SH-SY5Y (cell line): Measurements from ENCODE around the gene GIGYF1.

Experiments used
- GATA2 ChIP-seq: IDR thresholded peaks from 2 replicates; pipeline ENCODE4 v1.6.1; 2011; ENCODE audit warnings: mild to moderate bottlenecking, low read depth, low read length
- GATA3 ChIP-seq: IDR thresholded peaks from 2 replicates; pipeline ENCODE4 v1.6.1; 2011; ENCODE audit warnings: low read depth, mild to moderate bottlenecking, low read length, moderate library complexity

GIGYF1 gene

GRCh38 chr7:100681491-100682227 lies 12.4 kb downstream of the GIGYF1 start:
- no peak for TF ChIP-seq GATA2
- no peak for TF ChIP-seq GATA3

DNA sequence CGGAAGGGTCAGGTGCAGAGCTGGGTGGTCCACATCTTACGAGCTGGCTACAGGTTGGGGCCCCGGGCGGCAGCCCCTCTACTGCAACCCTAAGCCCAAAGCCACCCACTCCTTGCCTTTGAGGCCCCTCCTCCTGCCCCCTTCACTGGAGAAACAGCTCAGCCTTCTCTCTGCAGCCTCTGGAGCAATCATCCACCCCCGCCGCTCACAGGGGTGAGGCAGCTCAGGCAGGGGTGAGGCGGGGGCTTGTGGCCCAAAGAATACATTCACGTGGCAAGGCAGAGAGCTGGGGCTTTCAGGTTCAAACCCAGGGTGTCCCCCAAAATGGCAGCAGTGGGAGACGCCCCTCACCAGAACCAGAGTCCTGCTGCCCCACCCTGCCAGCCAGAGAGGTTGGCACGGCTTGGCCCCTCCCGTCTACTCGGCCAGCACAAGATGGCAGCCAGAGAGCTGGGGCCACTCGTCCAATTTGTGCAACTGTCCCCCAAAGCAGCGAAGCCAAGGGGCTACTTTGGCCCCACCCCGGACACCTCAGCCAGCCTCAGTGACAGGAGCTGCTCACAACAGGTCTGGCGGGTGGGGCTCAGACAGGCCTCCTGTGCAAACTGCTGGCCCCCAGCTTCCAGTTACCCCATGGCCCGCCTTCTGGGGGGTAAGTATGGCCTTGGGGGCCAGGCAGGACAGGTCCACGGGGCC lies 13.3 kb downstream of the GIGYF1 start:
- TF ChIP-seq GATA3 (no peak), GATA2 (no peak)

- TF ChIP-seq GATA2 = no peak
- no peak for TF ChIP-seq GATA3
Measured at GRCh38 chr7:100679927-100680575, 14.0 kb downstream of the GIGYF1 start.

GRCh38 chr7:100679129-100679926 lies 14.7 kb downstream of the GIGYF1 start:
- TF ChIP-seq GATA2 (no peak), GATA3 (no peak)

GRCh38 chr7:100678291-100678984 lies 15.6 kb downstream of the GIGYF1 start:
- TF ChIP-seq GATA2 (no peak), GATA3 (no peak)

- TF ChIP-seq GATA3 = no peak
- no peak for TF ChIP-seq GATA2
Measured at GRCh38 chr7:100677308-100678267, 16.5 kb downstream of the GIGYF1 start.

- TF ChIP-seq GATA2 = no peak
- TF ChIP-seq GATA3 = no peak
Measured at GRCh38 chr7:100676501-100677306, 17.3 kb downstream of the GIGYF1 start.

DNA sequence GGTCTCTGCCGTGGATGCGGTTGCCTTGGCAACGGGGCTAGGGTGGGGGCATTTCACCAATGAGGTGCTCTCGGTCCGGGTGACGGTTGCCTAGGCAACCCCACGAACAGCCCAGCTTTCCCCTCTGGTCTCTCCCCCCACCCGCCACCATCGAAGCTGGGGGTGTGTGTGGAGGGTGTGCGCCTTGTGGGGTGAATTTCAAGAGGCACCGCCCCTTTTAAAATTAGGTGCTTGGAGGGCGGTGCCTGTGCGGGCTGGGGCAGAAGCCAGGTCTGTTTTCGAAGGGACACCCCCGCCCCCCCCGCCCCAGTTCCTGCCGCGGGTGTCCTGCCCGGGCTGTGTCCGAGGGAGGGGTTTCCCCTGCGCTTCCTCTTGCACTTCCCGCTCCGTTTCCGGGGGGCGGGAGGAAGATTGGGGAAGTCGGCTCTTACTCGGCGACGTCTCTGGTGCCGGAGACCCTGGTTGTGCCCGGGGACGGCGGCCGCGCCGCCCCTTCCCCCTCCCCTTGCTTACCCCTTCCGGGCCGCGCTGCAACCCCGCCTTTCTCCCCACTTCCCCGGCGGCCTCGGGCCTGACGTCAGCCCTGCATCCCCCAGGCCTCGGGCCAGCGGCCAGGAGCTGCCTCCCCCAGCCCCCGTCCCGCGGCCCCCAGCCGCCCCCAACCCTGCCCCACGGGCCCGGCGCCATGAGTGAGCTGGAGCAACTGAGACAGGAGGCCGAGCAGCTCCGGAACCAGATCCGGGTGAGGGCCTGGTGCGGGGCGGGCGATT lies 18.3 kb downstream of the GIGYF1 start:
- TF ChIP-seq GATA2 (no peak), GATA3 (no peak)

DNA sequence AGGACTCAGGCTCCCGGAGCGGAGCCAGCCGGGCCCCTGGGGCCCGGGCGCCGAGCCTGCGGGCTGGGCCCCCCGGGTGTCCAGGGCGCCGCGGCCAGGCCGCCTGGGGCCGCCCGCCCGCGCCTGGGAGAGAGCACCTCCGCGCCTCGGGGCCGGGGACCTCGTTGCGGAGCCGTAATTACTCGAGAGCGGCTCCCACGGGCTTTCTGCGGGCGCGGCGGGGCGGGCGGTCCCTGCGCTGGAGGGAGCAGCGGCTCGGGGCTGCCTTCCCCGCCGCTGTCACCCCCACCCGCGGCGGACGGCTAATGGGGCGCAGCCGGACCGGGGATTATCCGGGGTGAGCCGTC lies 19.0 kb downstream of the GIGYF1 start:
- TF ChIP-seq GATA2 (no peak), GATA3 (no peak)

- TF ChIP-seq GATA3 = no peak
- TF ChIP-seq GATA2 = no peak
Measured at GRCh38 chr7:100674411-100675104, 19.5 kb downstream of the GIGYF1 start.
